Inflammatory macrophage treated with lipopolysaccharide for 4 hours (primary cell): ENCODE measurements around the gene B3GNT9.

Source experiments
- DNase-seq: peaks from one replicate; pipeline ENCODE4 v3.0.0-alpha.2; 2020

Gene B3GNT9

DNA sequence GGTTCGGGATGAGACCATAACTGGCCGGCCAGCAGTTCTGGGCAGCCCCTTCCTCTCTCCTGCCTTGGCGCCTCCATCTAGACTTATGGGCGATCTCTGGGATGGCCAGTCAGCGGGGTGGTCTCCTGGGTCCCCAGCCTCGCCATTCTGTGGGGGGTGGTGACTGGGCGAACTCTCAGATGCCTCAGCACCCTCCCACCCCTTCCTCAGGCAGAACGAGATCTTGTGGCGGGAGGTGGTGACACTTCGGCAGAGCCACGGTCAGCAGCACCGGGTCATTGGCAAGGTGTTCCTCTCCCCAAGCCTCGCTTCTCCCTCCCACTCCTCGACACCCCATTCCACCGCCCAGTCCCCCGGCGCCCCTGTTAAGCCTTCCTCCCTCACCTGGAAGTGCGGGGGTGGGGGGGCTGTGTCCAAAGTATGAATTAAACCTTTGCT lies 15.3 kb upstream of the B3GNT9 start:
- no peak for DNase-seq

DNA sequence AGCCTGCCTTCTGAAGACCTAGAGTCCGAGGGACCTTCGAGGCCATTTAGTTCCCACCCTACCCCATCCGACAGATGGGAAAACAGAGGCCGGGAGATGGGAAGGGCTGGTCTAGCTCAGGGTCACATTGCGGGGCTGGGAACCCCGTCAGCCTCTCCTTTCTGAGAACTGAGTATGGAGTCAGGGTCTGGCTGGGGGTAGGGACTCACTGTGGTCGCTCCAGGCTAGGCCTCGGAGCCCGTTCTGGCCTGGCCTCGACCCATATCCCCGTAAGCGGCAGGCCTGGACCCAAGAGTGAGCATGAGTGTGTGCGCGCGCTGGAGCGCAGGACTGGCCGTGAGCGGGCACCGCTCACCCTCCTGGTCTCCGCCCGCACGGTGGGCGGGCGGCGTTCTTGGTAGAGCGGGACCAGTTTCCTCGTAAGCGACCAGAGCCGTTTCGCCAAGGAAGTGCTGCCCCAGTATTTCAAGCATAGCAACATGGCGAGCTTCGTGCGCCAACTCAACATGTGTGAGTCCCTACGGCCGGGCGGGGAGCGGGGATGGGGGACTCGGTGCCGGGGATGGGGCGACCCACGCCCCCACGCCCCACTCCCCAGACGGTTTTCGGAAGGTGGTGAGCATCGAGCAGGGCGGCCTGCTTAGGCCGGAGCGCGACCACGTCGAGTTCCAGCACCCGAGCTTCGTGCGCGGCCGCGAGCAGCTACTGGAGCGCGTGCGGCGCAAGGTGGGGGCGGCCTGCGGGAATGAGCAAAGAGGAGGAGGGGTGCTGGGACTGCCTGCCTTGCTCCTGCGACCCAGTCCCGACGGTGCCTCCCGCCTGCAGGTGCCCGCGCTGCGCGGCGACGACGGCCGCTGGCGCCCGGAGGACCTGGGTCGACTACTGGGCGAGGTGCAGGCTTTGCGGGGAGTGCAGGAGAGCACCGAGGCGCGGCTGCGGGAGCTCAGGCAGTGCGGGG lies 14.6 kb upstream of the B3GNT9 start:
- DNase-seq, result peak; percentile 16

DNA sequence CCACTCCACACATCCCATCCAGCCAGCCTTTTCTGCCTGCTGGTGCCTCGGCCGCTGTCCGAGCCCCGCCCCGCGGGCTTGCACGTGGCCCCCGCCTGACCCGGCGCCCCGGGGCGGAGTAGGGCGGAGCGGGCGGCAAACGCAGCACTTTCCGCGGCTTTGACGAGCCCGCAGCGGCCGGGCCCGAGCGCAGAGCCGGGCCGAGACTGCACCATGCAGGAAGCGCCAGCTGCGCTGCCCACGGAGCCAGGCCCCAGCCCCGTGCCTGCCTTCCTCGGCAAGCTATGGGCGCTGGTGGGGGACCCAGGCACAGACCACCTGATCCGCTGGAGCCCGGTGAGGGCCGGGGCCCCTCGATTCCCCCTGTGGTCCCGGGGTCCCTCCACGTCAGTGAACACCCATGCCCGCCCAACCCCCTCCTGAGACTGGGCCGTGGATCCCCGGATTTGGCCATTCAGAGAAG lies 13.8 kb upstream of the B3GNT9 start, which contains the start of gene HSF4:
Gene HSF4, plus strand, starts transcription at position 147 of the 463 bp plus-strand sequence. Its CDS starts 67 bp downstream, at position 214.
- peak; percentile 61 for DNase-seq

DNA sequence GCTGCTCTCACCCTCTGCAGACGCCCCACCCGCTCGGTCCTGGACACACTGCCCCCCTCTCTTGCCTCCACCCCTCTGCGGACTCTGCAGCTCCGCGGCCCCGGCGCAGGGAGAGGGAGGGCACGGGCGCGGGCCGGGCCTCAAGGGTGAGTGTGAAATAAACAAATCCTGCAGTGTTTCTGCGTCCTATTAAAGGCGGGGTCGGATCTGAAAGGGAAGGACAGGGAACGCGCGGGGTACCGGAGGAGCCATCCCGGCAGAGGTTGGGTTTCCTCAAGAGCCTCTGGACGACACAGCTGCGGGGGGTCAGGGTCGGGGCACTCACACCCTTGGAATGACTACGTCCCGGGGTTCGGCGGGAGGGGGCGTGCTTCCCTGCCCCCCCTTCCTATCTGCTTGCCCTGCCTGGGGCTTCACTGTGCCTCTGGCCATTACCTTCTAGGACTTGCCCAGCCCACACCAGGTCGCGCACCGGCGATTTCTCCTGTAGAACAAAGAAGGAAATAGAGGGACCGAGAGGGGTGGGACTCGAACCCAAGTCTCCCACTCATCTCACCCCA lies 13.3 kb upstream of the B3GNT9 start:
- DNase-seq, result no peak

DNA sequence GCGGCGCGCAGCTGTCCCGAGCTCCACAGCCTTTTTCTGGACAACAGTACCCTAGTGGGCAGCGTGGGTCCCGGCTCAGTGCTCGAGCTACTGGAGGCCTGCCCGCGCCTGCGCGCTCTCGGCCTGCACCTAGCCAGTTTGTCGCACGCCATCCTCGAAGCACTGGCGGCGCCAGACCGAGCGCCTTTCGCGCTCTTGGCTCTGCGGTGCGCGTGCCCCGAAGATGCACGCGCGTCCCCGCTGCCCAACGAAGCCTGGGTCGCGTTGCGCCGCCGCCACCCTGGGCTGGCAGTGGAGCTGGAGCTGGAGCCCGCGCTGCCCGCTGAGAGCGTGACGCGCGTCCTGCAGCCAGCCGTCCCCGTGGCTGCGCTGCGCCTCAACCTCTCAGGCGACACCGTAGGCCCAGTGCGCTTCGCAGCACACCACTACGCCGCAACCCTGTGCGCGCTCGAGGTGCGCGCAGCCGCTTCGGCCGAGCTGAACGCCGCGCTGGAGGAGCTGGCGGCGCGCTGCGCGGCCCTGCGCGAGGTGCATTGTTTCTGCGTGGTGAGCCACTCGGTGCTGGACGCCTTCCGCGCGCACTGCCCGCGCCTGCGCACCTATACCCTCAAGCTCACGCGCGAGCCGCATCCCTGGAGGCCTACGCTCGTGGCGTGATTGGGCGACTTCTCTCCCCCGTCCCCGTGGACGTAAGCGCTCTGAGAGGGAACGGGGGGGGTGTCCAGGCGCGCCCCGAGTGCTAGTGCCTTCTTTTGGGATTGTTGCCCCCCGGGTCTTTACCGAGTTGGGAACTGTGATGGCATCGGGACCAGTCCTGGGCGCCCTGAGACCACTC lies 12.6 kb upstream of the B3GNT9 start:
- peak; percentile 32 for DNase-seq

DNA sequence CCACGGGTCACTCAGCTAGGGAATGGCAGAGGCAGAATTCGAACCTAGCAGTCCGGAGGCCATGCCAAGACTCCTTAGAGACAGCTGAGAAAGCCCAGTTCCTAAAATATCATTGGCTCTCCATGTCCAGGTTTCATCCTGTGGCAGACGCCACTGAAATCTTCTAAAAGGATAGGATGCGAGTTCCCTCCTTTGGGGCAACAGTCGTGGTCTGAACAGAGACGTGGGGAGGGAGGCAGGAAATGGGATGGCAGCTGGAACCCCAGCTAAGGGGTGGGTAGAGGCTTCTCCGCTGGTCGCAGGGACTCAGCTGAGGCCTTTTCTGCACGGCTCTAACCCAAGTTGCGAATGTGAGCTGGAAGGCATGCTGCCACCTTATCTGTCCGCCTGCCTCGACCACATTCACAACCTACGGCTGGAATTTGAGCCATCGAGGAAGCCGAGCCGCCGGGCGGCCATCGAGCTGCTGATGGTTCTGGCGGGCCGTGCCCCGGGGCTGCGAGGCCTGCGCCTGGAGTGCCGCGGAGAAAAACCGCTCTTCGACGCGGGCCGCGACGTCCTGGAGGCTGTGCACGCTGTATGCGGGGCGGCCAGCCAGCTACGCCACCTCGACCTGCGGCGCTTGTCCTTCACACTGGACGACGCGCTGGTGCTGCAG lies 11.8 kb upstream of the B3GNT9 start:
- DNase-seq, result peak; percentile 47

DNA sequence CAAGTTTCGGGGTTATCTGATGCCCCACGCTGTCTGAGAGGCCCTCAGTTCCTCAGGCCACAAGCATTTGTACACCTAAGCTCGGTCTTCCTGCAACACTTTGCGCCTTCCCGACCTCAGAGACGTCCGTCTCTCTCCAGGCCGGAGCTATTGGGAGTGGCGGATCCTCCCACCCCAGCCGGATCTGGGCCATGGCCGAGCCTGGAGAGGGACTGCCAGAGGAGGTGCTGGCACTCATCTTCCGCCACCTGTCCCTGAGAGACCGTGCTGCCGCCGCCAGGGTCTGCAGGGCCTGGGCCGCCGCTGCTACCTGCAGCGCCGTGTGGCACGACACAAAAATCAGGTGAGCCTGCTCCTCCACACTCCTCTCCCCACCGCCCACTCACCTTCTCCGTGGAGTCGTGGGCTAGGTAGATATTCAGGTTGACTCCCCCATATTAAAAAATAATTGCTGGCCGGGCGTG lies 10.8 kb upstream of the B3GNT9 start:
- DNase-seq, result no peak

DNA sequence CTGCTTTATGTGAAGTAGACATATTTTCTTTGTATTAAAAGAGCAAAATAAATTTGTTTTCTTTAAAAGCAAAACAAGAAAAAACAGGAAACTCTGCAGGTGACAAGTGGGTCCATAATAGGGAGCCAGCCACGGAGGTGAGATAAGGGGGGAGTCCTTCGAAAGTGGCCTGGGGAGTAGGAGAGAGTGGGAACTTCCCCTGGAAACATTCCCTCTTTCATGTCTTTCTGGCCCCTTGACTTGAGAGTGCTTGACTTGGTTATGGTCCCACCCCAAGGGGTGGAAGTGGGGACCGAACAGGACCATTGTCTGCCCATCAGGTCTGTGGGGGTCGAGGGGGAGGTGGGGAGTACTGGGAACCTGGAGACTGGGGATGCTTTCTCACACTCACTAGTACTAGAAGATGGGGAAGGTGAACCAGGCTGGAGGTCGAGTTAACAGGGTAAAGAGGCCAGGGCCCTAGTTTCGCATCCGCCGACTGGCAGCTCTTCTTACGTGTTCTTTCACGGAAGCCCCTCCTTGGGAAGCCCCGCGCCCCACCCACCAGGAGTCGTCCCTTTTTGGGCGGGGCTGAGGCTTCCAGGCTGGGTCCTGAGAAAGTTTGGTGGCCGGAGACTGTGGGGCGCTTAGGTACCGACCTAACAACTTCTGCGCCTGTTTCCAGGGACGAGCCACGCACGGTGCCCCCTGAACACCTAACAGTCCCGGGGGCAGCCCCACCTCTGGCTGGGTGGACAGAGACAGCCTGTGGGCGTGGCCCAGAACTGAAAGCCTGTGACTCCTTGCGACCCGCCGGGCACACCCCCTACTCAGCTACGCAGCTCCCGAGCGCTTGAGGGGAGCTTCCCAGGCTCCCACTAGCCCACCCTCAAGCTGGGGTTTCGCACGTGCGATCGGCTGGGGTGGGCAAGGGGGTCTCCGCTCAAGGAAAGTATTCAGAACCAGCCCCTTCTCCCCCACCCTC lies 8.1 kb upstream of the B3GNT9 start:
- peak; percentile 94 for DNase-seq

DNA sequence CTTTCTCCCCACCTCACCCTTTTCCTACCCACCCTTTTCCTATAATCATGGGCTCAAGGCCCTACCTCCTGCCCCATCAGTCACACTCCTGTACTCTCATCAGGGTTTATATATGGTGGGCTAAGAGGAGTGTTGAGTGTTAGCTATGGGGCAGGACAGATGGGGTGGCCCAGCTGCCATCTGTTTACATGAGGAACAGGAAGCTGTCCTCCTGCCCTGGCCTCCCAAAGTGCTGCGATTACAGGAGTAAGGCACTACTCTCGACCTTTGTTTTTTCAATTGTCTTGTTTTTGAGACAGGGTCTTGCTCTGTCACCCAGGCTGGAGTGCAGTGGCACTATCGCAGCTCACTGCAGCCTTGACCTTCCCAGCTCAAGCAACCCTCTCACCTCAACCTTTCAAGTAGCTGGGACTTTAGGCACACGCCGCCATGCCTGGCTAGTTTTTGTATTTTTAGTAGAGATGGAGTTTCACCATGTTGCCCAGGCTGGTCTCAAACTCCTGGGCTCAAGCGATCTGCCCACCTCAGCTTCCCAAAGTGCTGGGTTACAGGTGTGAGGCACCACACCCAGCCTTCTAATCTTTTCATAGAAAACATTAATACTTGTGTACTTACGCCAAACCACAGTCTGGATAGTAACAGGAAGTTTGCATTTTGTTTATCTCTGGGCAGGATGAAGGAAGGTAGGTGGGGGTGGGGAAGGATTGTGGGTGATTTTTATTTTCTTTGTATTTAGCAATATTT lies 7.3 kb upstream of the B3GNT9 start:
- DNase-seq, result no peak

DNA sequence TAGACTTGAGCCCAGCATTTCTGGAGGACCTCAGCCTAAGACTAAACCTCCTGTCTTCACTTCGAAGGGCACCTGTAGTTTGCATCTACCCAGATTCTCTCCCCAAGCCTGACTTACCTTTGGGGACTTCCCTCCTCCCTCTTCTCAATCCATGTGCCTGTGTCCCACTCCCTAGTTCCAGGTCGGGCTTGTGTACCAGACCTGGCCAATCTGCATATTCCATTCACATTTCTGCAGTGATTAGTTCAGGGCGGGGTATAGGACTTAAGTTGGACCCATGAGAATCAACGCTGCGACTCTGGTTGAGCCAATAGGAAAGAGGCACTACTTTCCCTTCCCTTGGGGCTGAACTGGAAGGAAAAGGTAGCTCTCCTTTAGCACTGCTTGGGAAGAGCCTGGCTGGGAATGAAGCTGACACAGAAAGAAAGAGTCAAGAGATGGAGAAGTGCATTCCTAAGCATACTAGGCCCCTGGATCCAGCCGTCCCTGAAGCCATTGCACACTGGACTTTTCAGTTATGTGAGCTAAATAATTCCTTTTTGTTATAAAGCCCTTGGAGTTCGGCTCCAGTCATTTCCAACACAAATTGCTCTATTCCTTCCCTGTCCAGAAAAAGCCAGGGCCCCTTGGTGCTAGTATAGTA lies 6.4 kb upstream of the B3GNT9 start:
- DNase-seq, result no peak

DNA sequence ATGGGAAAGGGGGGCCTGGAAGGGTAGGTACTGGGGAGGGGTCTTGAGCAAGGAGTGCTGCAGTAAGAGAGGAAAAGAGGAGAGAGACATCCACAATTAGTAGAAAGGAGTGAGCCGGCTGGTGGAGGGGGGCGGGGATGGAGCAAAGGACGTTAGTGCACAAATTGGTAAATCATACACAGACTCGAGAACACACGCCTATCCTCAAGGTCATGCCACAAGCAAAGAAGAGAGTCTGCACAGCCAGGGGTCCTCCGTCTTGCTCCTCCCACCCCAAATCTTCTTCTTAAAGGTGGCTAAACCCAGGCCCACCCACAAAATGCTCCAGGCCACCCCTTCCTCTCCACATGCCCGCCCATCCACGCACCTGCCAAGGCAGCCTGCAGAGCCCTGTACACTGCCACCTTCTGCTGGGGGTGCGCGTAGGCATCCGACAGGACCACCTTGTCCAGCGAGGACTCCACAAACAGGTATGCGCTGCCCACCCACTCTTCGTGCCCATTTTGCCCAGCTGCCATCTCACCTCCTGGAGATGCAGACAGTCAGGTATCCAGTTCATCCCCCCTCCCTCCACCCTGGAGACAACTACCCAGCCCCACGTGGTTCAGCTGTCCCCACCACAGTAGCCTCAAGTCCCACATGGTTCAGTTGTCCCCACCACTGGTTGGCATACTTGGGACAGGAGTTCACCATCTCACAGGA lies 5.5 kb upstream of the B3GNT9 start:
- DNase-seq, result no peak

DNA sequence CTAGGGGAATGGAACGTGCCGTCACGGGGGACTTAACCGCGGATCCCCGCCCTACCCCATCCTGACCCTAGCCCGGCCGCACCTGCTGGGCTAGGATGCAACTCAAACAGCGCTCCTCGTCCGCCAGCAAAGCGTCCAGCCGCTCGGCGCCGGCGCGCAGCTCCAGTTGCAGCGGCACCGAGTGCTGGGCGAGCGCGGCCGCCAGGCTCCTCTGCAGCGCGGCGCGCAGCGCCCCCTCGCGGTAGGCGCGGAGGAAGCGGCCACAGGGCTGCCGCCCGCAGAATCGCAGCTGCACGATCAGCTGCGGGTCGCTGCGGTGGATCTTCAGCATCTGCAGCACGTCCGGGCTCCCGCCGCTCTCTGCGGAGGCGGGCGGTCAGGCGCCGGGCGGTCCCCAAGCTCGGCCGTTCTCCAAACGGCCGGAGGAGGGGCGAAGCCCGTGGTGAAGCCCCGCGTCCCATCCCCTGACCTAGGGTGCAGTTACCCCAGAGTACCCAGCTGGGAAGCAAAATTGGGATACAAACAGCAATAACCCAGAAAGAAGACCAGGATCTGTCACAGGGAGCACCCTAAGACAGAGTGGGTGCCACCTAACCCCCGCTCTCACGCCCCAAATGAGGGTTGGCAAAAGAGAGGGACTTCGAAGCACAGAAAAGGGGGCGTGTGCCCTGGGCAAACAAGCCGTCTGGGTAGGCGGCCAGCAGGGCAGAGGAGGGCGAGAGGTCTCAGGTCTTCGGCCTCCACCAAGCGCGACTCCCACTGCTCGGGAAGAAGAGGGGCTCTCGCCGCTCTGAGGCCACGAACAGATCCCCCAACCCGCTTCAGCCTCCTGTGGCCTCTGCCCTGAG lies 4.7 kb upstream of the B3GNT9 start:
- peak; percentile 70 for DNase-seq

DNA sequence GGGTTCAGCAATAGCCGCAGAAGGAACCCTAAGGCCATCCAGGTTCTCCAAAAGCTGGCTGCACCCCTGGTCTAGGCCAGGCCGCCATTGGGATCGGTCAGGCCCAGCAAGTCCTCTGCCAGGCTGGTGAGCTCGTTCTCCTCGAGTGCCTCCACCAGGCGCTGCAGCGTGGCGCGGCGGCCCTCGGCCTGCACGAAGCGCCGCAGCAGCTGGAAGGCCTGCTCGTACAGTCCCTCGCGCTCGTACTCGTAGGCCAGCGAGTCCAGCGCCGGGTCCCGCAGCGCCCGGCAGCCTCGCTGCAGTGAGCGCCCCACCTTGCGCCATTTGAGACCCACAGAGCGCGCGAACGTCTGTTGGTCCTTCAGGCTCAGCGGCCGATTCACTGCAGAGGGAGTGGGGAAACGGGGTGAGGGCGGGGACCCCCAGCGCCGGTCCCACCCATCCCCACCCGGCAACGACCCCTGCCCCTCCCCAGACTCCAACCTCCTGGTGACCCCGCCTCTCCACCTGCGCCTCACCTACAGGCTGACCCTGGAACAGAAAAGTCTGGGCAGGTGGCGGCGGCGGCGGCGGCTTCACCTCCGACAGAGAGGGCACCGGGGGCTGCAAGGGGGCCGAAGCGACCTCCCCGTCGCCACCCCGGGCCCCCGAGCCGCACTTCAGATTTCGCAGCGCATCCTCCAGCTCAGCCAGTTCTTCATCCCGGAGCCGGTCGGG lies 3.9 kb upstream of the B3GNT9 start:
- DNase-seq, result no peak

DNA sequence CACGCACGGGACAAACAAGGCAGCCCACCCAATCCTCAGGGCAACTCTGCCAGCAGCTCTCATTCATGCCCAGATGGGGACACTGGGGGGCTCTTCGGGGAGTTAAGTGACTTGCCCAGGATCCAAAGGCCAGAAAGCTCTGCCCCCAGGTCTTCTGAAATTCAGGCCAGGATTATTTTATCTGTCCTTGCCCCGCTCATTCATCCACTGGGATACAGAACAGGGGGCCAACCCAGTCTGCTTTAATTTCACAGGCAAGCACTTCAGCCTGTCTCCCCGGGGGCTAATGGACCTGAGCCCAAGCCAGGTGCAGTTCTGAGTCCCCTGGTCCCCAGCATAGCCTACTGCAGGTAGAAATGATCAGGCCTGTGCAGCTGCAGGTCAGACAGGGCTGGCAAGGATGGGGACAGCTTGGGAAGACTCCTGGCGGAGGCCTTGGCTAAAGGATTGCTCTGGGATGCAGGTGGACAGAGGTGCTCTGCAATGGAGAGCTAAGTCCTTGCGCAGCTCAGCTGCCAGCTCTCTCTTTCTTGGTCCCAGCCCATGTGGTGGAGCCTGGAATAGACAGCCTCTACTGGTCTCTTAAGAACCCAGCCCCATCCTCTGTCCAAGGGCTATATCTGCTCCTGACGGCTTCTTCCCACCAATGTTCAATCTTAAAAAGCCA lies 766 bp upstream of the B3GNT9 start:
- no peak for DNase-seq

DNA sequence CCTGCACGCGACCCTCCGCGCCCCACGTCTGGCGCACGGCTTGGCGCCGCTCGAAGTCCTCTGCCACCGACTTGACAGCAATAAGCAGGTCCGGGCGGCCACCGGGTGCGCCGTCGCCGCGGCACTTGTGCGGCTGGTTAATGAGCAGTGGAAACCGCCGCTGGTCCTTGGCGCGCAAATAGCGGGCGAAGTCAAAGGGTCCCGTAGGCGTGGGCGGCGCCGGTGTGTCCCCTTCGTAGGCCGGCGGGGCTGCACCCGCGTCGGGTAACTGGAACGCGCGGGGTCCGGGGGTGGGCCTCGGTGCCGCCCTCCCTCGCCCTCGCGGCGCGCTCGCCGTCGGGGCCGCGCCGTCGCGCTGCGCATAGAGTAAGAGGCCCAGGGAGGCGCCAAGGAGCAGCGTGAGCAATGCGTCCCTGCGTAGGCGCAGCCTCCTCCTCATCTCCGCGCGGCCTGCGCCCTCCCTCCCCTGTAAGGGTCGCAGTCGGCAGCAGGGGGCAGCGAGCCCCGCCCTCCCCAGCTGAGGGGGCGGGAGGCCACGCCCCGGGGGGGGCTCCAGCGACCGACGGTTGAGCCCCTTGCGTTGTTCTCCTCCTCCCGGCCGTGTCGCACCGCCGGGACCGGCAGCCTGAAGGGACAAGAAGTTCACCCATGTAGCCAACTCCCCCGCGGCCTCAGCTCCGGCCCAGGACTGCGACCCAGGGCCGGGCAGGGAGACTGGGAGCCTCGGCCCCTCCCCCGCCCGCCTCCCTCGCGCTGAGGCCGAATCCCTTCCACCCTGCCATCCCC lies 558 bp downstream of the B3GNT9 start:
- DNase-seq, result peak; percentile 30
